ENCODE data around the gene TMEM108.

GRCh38 chr3:133292296-133292695 is 254.1 kb downstream of the TMEM108 start:
- TF ChIP-seq CTCF (IDR thresholded peaks at IDR 0.05 in 2 of 3, conservative IDR thresholded peaks at IDR 0.05 in 1 of 3; ENCODE audit: borderline replicate concordance in 1 of 3, insufficient read depth in 1 of 3, low read depth in 2 of 3, low read length in 2 of 3) (no peak), CBX3 (IDR thresholded peaks at IDR 0.05; ENCODE audit: low read depth) (no peak), JUND (IDR thresholded peaks at IDR 0.05) (no peak), POLR2AphosphoS5 (IDR thresholded peaks at IDR 0.05; ENCODE audit: low read depth, low read length) (no peak), RAD21 (IDR thresholded peaks at IDR 0.05; ENCODE audit: low read depth) (no peak)
